SJCRH30 (cell line): ENCODE measurements around the gene UBE2J2. TPM values are rescaled to one million over a fixed set of nuclear protein-coding genes. Genes with fewer than 3 reads are reported as not detected.

ENCODE experiments used
- DNase-seq, 2 experiments: peaks; one replicate each; pipeline ENCODE4 v3.0.0-alpha.2; 2015 to 2020
- H3K27ac ChIP-seq: fragments of 250-450 bp; sonication (Bioruptor Pico); 2 replicates; pipeline ENCODE4 v1.5.1; 2020; ENCODE audit warnings: mild to moderate bottlenecking, moderate library complexity
- H3K27me3 ChIP-seq: fragments of 250-450 bp; sonication (Bioruptor Pico); 2 replicates; pipeline ENCODE4 v1.5.1; 2020; ENCODE audit warnings: mild to moderate bottlenecking, moderate library complexity
- H3K36me3 ChIP-seq: fragments of 250-450 bp; sonication (Bioruptor Pico); 2 replicates; pipeline ENCODE4 v1.5.1; 2020; ENCODE audit warnings: mild to moderate bottlenecking, moderate library complexity
- H3K4me1 ChIP-seq: fragments of 250-450 bp; sonication (Bioruptor Pico); 2 replicates; pipeline ENCODE4 v1.5.1; 2020; ENCODE audit warnings: mild to moderate bottlenecking, moderate library complexity
- H3K4me3 ChIP-seq: fragments of 250-450 bp; sonication (Bioruptor Pico); 2 replicates; pipeline ENCODE4 v1.5.1; 2020; ENCODE audit warnings: mild to moderate bottlenecking, moderate library complexity
- H3K9me3 ChIP-seq: fragments of 250-450 bp; sonication (Bioruptor Pico); replicated peaks from 2 replicates; pipeline ENCODE4 v1.5.1; 2020; ENCODE audit warnings: mild to moderate bottlenecking, moderate library complexity
- total RNA-seq: library from RNA; depleted of rRNA; stranded (reverse); fragments of >200 nt; shearing (Covaris generic); gene quantifications from 2 replicates; pipeline ENCODE4 v1.2.3, GENCODE V29; 2014

UBE2J2 gene
- total RNA-seq, 1 experiment from 2014 or later: 115 TPM

- H3K4me3 ChIP-seq: no peak overlapping the region
- H3K27me3 ChIP-seq: no peaks in the 10 kb centered on the region
- peaks cover 73% of the 10 kb centered on the region for H3K36me3 ChIP-seq
- peak overlapping the region; percentile 39 for H3K27ac ChIP-seq
- DNase-seq: peak in 1 of 2 experiments; percentile 52
- H3K4me1 ChIP-seq: peaks cover 4% of the 10 kb centered on the region; the same call in 1 of the 2 replicates
- no peaks in the 10 kb centered on the region for H3K9me3 ChIP-seq
Measured at GRCh38 chr1:1264868-1265272, 8.8 kb downstream of the UBE2J2 start.

- no peak for DNase-seq
- no peak overlapping the region for H3K4me3 ChIP-seq
- H3K36me3 ChIP-seq: peaks cover 79% of the 10 kb centered on the region
- peaks cover 4% of the 10 kb centered on the region; the same call in 1 of the 2 replicates for H3K4me1 ChIP-seq
- H3K27me3 ChIP-seq: no peaks in the 10 kb centered on the region
- H3K9me3 ChIP-seq: no peaks in the 10 kb centered on the region
- no peak overlapping the region for H3K27ac ChIP-seq
Measured at GRCh38 chr1:1264026-1264425, 9.6 kb downstream of the UBE2J2 start.

- Histone ChIP-seq H3K27ac (no peak overlapping the region), H3K4me1 (peaks cover 4% of the 10 kb centered on the region; the same call in 1 of the 2 replicates), H3K36me3 (peaks cover 78% of the 10 kb centered on the region), H3K27me3 (no peaks in the 10 kb centered on the region), H3K4me3 (no peak overlapping the region), H3K9me3 (no peaks in the 10 kb centered on the region)
- no peak for DNase-seq
Measured at GRCh38 chr1:1262758-1263157, 10.9 kb downstream of the UBE2J2 start.

GRCh38 chr1:1262071-1262470, 11.6 kb downstream of the UBE2J2 start:
- no peak overlapping the region for H3K4me3 ChIP-seq
- peaks cover 4% of the 10 kb centered on the region; the same call in 1 of the 2 replicates for H3K4me1 ChIP-seq
- DNase-seq: no peak
- peaks cover 71% of the 10 kb centered on the region for H3K36me3 ChIP-seq
- no peaks in the 10 kb centered on the region for H3K27me3 ChIP-seq
- no peak overlapping the region for H3K27ac ChIP-seq
- no peaks in the 10 kb centered on the region for H3K9me3 ChIP-seq

- no peaks in the 10 kb centered on the region for H3K9me3 ChIP-seq
- H3K4me1 ChIP-seq: peaks cover 4% of the 10 kb centered on the region; the same call in 1 of the 2 replicates
- H3K36me3 ChIP-seq: peaks cover 70% of the 10 kb centered on the region
- no peak overlapping the region for H3K27ac ChIP-seq
- no peak for DNase-seq
- no peak overlapping the region for H3K4me3 ChIP-seq
- H3K27me3 ChIP-seq: no peaks in the 10 kb centered on the region
Measured at GRCh38 chr1:1260843-1261560, 12.7 kb downstream of the UBE2J2 start.

- Histone ChIP-seq H3K9me3 (no peaks in the 10 kb centered on the region), H3K36me3 (peaks cover 76% of the 10 kb centered on the region), H3K4me3 (no peak overlapping the region), H3K27ac (no peak overlapping the region), H3K4me1 (peaks cover 3% of the 10 kb centered on the region; the same call in 1 of the 2 replicates), H3K27me3 (no peaks in the 10 kb centered on the region)
- no peak for DNase-seq
Measured at GRCh38 chr1:1259951-1260600, 13.6 kb downstream of the UBE2J2 start.

GRCh38 chr1:1259540-1259939, 14.1 kb downstream of the UBE2J2 start:
- peaks cover 76% of the 10 kb centered on the region for H3K36me3 ChIP-seq
- H3K9me3 ChIP-seq: no peaks in the 10 kb centered on the region
- H3K4me3 ChIP-seq: no peak overlapping the region
- no peak overlapping the region for H3K27ac ChIP-seq
- no peak for DNase-seq
- H3K27me3 ChIP-seq: no peaks in the 10 kb centered on the region
- no peaks in the 10 kb centered on the region for H3K4me1 ChIP-seq

- peaks cover 74% of the 10 kb centered on the region for H3K36me3 ChIP-seq
- no peak for DNase-seq
- H3K4me1 ChIP-seq: no peaks in the 10 kb centered on the region
- H3K9me3 ChIP-seq: no peaks in the 10 kb centered on the region
- no peaks in the 10 kb centered on the region for H3K27me3 ChIP-seq
- no peak overlapping the region for H3K4me3 ChIP-seq
- H3K27ac ChIP-seq: no peak overlapping the region
Measured at GRCh38 chr1:1259119-1259488, 14.6 kb downstream of the UBE2J2 start.

- no peak for DNase-seq
- Histone ChIP-seq H3K4me3 (no peak overlapping the region), H3K27me3 (no peaks in the 10 kb centered on the region), H3K4me1 (no peaks in the 10 kb centered on the region), H3K9me3 (no peaks in the 10 kb centered on the region), H3K36me3 (peaks cover 62% of the 10 kb centered on the region), H3K27ac (no peak overlapping the region)
Measured at GRCh38 chr1:1256956-1257871, 16.4 kb downstream of the UBE2J2 start.

- Histone ChIP-seq H3K4me3 (no peak overlapping the region), H3K9me3 (no peaks in the 10 kb centered on the region), H3K27me3 (no peaks in the 10 kb centered on the region), H3K27ac (no peak overlapping the region), H3K36me3 (peaks cover 46% of the 10 kb centered on the region), H3K4me1 (peaks cover 4% of the 10 kb centered on the region; the same call in 1 of the 2 replicates)
- DNase-seq: no peak
Measured at GRCh38 chr1:1255611-1256010, 18.0 kb downstream of the UBE2J2 start.

GRCh38 chr1:1255078-1255477, 18.6 kb downstream of the UBE2J2 start:
- H3K27ac ChIP-seq: no peak overlapping the region
- DNase-seq: no peak
- H3K4me1 ChIP-seq: peaks cover 4% of the 10 kb centered on the region; the same call in 1 of the 2 replicates
- no peak overlapping the region for H3K4me3 ChIP-seq
- H3K9me3 ChIP-seq: no peaks in the 10 kb centered on the region
- peaks cover 41% of the 10 kb centered on the region for H3K36me3 ChIP-seq
- no peaks in the 10 kb centered on the region for H3K27me3 ChIP-seq

- Histone ChIP-seq H3K9me3 (no peaks in the 10 kb centered on the region), H3K36me3 (peaks cover 38% of the 10 kb centered on the region), H3K4me1 (peaks cover 4% of the 10 kb centered on the region; the same call in 1 of the 2 replicates), H3K27ac (no peak overlapping the region), H3K4me3 (no peak overlapping the region), H3K27me3 (no peaks in the 10 kb centered on the region)
- DNase-seq: no peak
Measured at GRCh38 chr1:1254667-1254998, 19.0 kb downstream of the UBE2J2 start.

- Histone ChIP-seq H3K9me3 (no peaks in the 10 kb centered on the region), H3K27me3 (no peaks in the 10 kb centered on the region), H3K36me3 (peaks cover 35% of the 10 kb centered on the region), H3K4me3 (no peak overlapping the region), H3K4me1 (peaks cover 4% of the 10 kb centered on the region; the same call in 1 of the 2 replicates), H3K27ac (no peak overlapping the region)
- no peak for DNase-seq
Measured at GRCh38 chr1:1253972-1254666, 19.5 kb downstream of the UBE2J2 start.

GRCh38 chr1:1253314-1253713, 20.3 kb downstream of the UBE2J2 start:
- Histone ChIP-seq H3K4me3 (no peak overlapping the region), H3K4me1 (peaks cover 4% of the 10 kb centered on the region; the same call in 1 of the 2 replicates), H3K36me3 (peaks cover 30% of the 10 kb centered on the region), H3K9me3 (no peaks in the 10 kb centered on the region), H3K27ac (no peak overlapping the region), H3K27me3 (no peaks in the 10 kb centered on the region)
- DNase-seq: no peak
